NCI-H226 (cell line): Measurements from ENCODE around the gene ZNF25.
"Not testable (repeated sequence)": the region's sequence is repeated elsewhere in the genome, so short reads cannot be mapped to it uniquely, and the experiment has no call there.

Source experiments
- DNase-seq: peaks from one replicate; pipeline ENCODE4 v3.0.0-alpha.2; 2015

The ZNF25 gene

GRCh38 chr10:37976091-37976879, at the start of gene ZNF25:
Gene ZNF25 (minus strand): TSS chr10:37976647. CDS start chr10:37971722, 4,925 bp downstream.
- DNase-seq: peak; percentile 98

GRCh38 chr10:38025283-38025682, 48.8 kb upstream of the ZNF25 start:
- DNase-seq: no peak

- DNase-seq: not testable (repeated sequence)
Observed at GRCh38 chr10:38019124-38019523, 42.7 kb upstream of the ZNF25 start.

- no peak for DNase-seq
Observed at GRCh38 chr10:38016354-38016753, 39.9 kb upstream of the ZNF25 start.

DNA sequence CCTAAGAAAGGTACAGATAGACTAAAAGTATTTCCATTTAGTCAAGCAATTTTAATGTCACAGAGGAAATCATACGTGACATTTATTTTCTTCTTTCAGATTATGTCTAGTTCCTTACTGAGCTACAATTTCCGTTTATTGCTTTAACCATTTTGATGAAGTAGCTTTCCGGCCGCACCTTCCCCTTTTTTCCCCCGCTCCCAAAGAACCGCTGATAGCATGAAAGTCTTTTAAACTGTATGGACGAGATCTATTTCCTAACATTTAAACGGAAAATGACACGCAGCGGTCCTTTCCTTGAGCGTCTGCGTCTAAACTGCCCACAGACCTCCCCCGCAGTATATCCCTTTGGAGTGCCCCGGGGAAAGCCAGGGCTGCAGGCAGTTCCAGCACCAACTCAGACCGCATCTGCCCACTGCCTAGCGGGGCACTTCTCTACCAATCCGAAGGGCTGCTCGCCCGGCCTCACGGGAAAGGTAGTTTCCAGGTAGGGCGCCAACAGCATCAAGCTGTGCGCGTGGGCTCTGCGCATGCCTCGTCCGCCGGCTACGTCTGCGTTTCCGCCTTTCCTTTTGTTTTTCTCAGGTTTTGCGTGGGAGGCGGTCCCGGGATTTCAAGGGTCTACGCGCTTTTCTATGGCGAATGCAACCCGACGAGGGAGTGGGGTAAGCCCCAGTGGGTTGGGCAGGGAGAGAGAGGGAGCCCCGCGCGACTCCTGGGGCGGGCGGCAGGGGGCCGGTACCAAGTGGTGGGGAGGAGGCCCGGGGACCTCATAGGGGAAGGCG, 33.9 kb upstream of the ZNF25 start, which contains the start of gene ZNF33A:
TSS of gene ZNF33A (plus strand) at position 557 of the 785 bp plus-strand sequence. CDS start 1,667 bp downstream, outside the sequence.
- peak; percentile 95 for DNase-seq

GRCh38 chr10:38007991-38008390, 31.5 kb upstream of the ZNF25 start:
- DNase-seq: no peak

DNA sequence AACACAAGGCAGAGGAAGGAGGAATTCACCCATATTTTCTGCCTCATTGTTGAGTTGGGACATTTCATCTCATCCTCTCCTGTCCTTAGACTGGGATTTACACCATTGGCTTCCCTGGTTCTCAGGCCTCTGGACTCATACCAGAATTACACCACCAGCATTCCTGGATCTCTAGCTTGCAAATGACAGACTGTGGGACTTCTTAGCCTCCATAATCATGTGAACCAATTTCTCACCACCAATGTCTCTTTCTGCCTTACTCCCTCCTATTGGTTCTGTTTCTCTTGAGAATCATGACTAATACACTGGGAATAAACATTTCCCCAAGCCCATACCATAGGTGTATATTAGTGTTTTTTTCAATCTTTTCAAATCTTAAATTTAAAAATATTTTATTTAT, 31.1 kb upstream of the ZNF25 start:
- DNase-seq: no peak

DNA sequence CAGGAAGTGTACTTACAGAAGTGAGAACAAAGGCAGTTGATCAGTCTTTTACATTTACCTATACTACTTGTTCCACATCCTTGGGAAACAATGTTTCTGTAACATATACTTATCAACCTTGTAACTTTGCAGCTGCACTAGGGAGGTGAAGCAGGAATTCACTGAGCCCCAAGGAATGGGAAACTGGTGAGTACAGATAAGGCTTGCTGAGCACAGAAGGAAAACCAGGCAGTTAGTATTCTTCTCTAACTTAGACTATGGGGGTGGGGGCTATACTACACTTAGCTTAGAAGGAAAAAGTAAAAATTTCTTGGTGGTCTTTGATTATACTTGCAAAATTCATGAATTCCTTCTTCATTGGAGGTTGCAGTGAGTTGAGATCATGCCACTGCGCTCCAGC, 27.1 kb upstream of the ZNF25 start:
- no peak for DNase-seq

GRCh38 chr10:38003026-38003425, 26.6 kb upstream of the ZNF25 start:
- no peak for DNase-seq

GRCh38 chr10:38000474-38000873, 24.0 kb upstream of the ZNF25 start:
- not testable (repeated sequence) for DNase-seq

- not testable (repeated sequence) for DNase-seq
Observed at GRCh38 chr10:37998920-37999319, 22.5 kb upstream of the ZNF25 start.

- DNase-seq: no peak
Observed at GRCh38 chr10:37992083-37992482, 15.6 kb upstream of the ZNF25 start.

- DNase-seq: no peak
Observed at GRCh38 chr10:37991655-37992054, 15.2 kb upstream of the ZNF25 start.

GRCh38 chr10:37976880-37977203, 395 bp upstream of the ZNF25 start:
- DNase-seq: no peak

DNA sequence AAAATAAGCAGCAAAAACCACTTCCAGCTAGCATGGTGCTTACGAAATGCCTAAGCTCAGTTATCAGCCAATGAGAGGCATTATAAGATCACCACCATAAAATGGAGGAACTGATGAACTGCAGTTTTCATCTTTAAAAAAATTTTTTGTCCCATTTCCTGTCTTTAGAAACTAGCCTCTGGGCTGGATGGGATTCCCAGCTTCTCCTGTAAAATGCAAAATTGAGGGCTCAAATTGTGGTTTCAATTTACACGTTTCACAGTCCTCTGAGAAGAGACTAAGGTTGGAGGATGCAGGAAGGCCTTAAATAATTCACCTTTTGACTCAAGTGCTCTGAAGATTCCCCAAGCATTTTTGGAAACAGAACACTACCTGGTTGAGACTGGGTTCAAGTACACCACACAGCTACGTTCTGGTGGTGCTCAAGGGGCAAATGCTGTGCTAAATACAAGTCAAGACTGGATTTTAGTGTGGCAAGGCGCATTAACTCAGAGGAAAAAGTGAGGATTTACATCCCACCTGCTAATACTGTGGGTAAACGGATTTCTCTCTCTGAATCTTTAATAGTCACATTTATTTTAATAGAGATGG, 951 bp downstream of the ZNF25 start:
- DNase-seq: peak; percentile 4

- no peak for DNase-seq
Observed at GRCh38 chr10:37972396-37972795, 4.1 kb downstream of the ZNF25 start.

DNA sequence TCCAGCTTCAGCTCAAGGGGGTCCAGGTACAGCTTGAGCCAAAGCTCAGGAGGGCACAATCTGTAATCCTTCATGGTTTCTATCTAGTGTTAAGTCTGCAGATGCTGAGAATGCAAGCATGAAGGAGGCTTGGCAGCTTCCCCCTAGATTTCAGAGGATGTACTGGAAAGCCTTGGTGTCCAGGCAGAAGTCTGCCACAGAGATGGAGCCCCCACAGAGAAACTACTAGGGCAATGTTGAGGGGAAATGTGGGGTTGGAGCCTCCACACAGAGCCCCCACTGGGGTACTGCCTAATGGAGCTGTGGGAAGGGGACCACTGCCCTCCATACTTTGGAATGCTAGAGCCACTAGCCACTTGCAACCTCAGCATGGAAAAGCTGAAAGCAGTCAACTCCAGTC, 11.4 kb downstream of the ZNF25 start:
- DNase-seq: no peak

DNA sequence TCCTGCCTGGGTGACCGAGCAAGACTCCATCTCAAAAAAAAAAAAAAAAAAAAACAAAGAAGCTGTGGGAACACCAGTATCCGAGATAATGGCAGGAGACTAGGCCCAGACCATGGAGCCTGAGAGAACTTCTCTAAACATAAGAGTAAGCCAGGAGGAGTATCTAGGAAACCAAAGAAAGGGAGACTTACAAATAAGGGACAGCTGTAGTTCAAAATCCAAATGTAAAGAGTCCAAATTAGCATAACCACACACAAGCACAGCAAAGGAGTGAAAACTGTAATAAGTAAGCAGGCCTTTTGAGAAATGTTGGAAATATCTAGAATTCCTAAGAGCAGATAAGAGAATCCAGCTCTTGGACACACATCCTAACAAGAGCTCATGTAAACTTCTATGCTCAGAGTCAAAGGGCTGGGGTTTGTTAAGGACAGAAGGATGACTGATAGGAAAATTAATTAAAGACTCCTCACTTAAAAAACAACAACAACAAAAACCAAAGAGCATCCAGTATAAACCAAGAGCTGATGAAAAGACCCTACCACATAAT, 15.8 kb downstream of the ZNF25 start:
- DNase-seq: no peak

GRCh38 chr10:37957841-37958240, 18.6 kb downstream of the ZNF25 start:
- DNase-seq: no peak

GRCh38 chr10:37952926-37953325, 23.5 kb downstream of the ZNF25 start:
- no peak for DNase-seq

GRCh38 chr10:37952043-37952755, 24.2 kb downstream of the ZNF25 start:
- no peak for DNase-seq

DNA sequence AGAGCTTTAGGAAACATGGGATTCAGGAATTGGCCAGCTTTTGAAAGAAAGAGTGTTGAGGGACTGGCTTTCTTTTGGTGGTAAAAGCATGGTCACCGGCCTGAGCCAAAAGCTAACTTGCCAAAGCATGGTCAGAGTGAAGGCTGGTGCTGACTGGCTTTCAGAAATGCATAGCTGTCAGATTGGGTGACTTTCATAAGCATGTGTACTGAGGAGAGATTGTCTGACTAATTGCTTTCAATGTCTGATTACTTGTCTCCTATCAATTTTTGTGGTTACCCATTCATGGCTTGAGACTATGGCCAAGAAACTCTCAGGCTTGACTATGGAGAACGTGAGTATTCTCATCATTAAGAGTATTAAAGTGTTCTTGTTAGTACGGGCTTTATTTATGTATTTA, 28.2 kb downstream of the ZNF25 start:
- DNase-seq: no peak

DNA sequence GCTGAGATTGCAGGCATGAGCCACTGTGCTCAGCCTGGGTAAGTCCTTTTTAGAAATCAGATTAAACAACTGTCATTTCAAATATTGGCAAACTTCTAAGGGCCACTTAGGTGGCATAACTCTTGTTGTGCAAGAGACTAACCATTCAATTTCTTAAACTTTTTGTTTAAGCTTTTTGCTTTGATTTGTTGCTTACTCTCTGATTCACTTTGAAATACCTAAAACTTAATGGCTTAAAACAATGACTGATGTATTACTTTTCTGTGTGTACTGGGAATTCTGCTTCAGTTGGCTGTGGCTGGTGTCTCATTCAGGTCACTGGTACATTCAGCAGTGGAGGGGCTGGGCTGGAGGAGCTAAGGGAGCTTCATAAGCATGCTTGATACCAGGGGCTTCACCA, 28.9 kb downstream of the ZNF25 start:
- DNase-seq: no peak
